Measurements from ENCODE around the gene CTTNBP2.

DNA sequence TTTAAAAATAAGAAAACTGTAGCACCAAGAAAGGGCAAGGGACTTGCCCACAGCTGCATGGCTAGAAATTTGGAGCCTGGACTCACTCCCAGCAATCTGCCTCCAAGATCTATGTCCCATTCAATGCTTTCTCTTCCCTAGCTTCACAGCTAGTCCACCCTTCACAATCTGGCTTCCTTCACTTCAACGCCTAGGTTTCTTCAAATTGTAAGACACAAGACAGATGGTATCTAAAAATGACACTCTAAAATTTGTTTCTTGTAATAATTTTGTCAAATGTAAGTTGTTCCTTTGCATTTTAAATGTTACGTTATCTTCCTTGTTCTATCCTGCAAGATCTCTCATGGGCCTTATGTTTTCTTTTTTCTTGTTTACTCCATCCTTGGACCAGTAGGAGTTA, 48.6 kb downstream of the CTTNBP2 start:
- TF ChIP-seq GABPA (IDR thresholded peaks at IDR 0.05; ENCODE audit: low read depth) (no peak), RAD21 (IDR thresholded peaks at IDR 0.05; ENCODE audit: low read length) (no peak)
- TF ChIP-seq, protein P1, sequence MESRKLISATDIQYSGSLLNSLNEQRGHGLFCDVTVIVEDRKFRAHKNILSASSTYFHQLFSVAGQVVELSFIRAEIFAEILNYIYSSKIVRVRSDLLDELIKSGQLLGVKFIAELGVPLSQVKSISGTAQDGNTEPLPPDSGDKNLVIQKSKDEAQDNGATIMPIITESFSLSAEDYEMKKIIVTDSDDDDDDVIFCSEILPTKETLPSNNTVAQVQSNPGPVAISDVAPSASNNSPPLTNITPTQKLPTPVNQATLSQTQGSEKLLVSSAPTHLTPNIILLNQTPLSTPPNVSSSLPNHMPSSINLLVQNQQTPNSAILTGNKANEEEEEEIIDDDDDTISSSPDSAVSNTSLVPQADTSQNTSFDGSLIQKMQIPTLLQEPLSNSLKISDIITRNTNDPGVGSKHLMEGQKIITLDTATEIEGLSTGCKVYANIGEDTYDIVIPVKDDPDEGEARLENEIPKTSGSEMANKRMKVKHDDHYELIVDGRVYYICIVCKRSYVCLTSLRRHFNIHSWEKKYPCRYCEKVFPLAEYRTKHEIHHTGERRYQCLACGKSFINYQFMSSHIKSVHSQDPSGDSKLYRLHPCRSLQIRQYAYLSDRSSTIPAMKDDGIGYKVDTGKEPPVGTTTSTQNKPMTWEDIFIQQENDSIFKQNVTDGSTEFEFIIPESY (IDR thresholded peaks at IDR 0.05; ENCODE audit: borderline replicate concordance, low read depth) = no peak
